IMR-90 (cell line): ENCODE measurements around the gene DCAF11. TPM values are rescaled to one million over a fixed set of nuclear protein-coding genes. Genes with fewer than 3 reads are reported as not detected.

Experiments
- ATAC-seq: fragments of 200-7000 bp; cut with Tn5 transposase; 2 replicates; pipeline ENCODE4 v1.9.1; 2020; ENCODE audit warnings: low read depth, mild to moderate bottlenecking, moderate library complexity
- BruUV-seq: library from RNA; stranded (reverse); fragments of 400-500 nt; replicated peaks from 2 replicates; lab custom pipeline; 2021; lab: Mats Ljungman, UMichigan
- CTCF ChIA-PET: fragments of 300-600 bp; formaldehyde crosslinking; extraction: SDS; loops from one replicate; lab custom pipeline; 2021; ENCODE audit warnings: antibody characterized with exemption; lab: Yijun Ruan, JAX
- POLR2A ChIA-PET: fragments of 300-600 bp; sonication (Branson Sonifier 250); formaldehyde crosslinking; loops from one replicate; lab custom pipeline; 2022; ENCODE audit warnings: antibody characterized with exemption; ENCODE audit not compliant: unreplicated experiment; lab: Charles Lee
- DNase-seq: peaks from one replicate; pipeline ENCODE4 v3.0.0; 2013
- H2AFZ ChIP-seq: replicated peaks from 2 replicates; pipeline ENCODE3; 2013; ENCODE audit warnings: low read length, mild to moderate bottlenecking; ENCODE audit not compliant: poor library complexity
- H2AK5ac ChIP-seq: 2 replicates; pipeline ENCODE4 v1.6.1; 2013; ENCODE audit warnings: low read depth, low read length, inconsistent platforms
- H2AK9ac ChIP-seq: replicated peaks from 2 replicates; pipeline ENCODE3; 2013; ENCODE audit warnings: mild to moderate bottlenecking, low read depth, low read length, moderate library complexity; ENCODE audit not compliant: poor library complexity
- H2BK120ac ChIP-seq: 2 replicates; pipeline ENCODE4 v1.6.1; 2013; ENCODE audit warnings: low read depth, low read length, inconsistent platforms
- H2BK15ac ChIP-seq: 3 replicates; pipeline ENCODE4 v1.6.1; 2013; ENCODE audit warnings: low read depth, low read length, inconsistent platforms
- H2BK20ac ChIP-seq: 2 replicates; pipeline ENCODE4 v1.6.1; 2013; ENCODE audit warnings: low read depth, mild to moderate bottlenecking, inconsistent platforms, low read length, moderate library complexity
- H2BK5ac ChIP-seq: 2 replicates; pipeline ENCODE4 v1.6.1; 2013; ENCODE audit warnings: mild to moderate bottlenecking, low read depth, low read length, inconsistent platforms; ENCODE audit not compliant: poor library complexity, severe bottlenecking
- H3K14ac ChIP-seq: replicated peaks from 2 replicates; pipeline ENCODE4 v1.6.1; 2013; ENCODE audit warnings: low read depth, low read length, inconsistent platforms
- H3K18ac ChIP-seq: 2 replicates; pipeline ENCODE4 v1.6.1; 2013; ENCODE audit warnings: low read depth, low read length, control low read depth
- H3K23ac ChIP-seq: 2 replicates; pipeline ENCODE4 v1.6.1; 2013; ENCODE audit warnings: low read depth, low read length, inconsistent platforms
- H3K27ac ChIP-seq: 2 replicates; pipeline ENCODE4 v1.5.1; 2013; ENCODE audit warnings: mild to moderate bottlenecking, control low read depth, low read length; ENCODE audit not compliant: insufficient read depth
- H3K27me3 ChIP-seq: 2 replicates; pipeline ENCODE4 v1.6.1; 2013; ENCODE audit warnings: low read length; ENCODE audit not compliant: control insufficient read depth, insufficient read depth
- H3K36me3 ChIP-seq: 2 replicates; pipeline ENCODE4 v1.6.1; 2013; ENCODE audit warnings: low read length, mixed read lengths; ENCODE audit not compliant: control insufficient read depth, insufficient read depth
- H3K4ac ChIP-seq: 2 replicates; pipeline ENCODE4 v1.6.1; 2013; ENCODE audit warnings: low read depth, low read length, inconsistent platforms
- H3K4me1 ChIP-seq: 2 replicates; pipeline ENCODE4 v1.6.1; 2013; ENCODE audit warnings: low read length, mixed read lengths; ENCODE audit not compliant: control insufficient read depth, insufficient read depth
- H3K4me2 ChIP-seq: 2 replicates; pipeline ENCODE4 v1.6.1; 2013; ENCODE audit warnings: low read depth, mild to moderate bottlenecking, control low read depth, low read length, moderate library complexity
- H3K4me3 ChIP-seq: 2 replicates; pipeline ENCODE4 v1.5.1; 2013; ENCODE audit warnings: low read depth, mild to moderate bottlenecking, control low read depth, low read length, moderate library complexity; ENCODE audit not compliant: insufficient read depth
- H3K56ac ChIP-seq: 2 replicates; pipeline ENCODE4 v1.6.1; 2013; ENCODE audit warnings: low read length, inconsistent platforms; ENCODE audit not compliant: insufficient read depth; ENCODE audit errors: extremely low read depth
- H3K79me1 ChIP-seq, 2 experiments: 2 replicates each; pipeline ENCODE4 v1.6.1; 2013; ENCODE audit warnings: low read length in 2 of 2, inconsistent platforms in 1 of 2, low read depth in 1 of 2
- H3K9ac ChIP-seq: 2 replicates; pipeline ENCODE4 v1.6.1; 2013; ENCODE audit warnings: low read depth, low read length, control low read depth
- H3K9me1 ChIP-seq: 2 replicates; pipeline ENCODE4 v1.6.1; 2013; ENCODE audit warnings: low read length, inconsistent platforms; ENCODE audit not compliant: insufficient read depth
- H3K9me3 ChIP-seq: 2 replicates; pipeline ENCODE4 v1.6.1; 2013; ENCODE audit warnings: low read length; ENCODE audit not compliant: control insufficient read depth, insufficient read depth
- H4K20me1 ChIP-seq: 2 replicates; pipeline ENCODE4 v1.6.1; 2013; ENCODE audit warnings: low read length, inconsistent platforms; ENCODE audit not compliant: insufficient read depth
- H4K5ac ChIP-seq: 2 replicates; pipeline ENCODE4 v1.6.1; 2013; ENCODE audit warnings: mild to moderate bottlenecking, low read depth, low read length, control low read depth
- H4K8ac ChIP-seq, 2 experiments: 2 replicates each; pipeline ENCODE4 v1.6.1; 2013; ENCODE audit warnings: low read depth in 2 of 2, low read length in 2 of 2, control low read depth in 1 of 2, inconsistent platforms in 1 of 2
- H4K91ac ChIP-seq: 2 replicates; pipeline ENCODE4 v1.6.1; 2013; ENCODE audit warnings: low read depth, low read length, inconsistent platforms; ENCODE audit not compliant: insufficient read depth
- CEBPB ChIP-seq: IDR thresholded peaks from 2 replicates; pipeline ENCODE4 v1.6.1; 2012; ENCODE audit warnings: low read depth, low read length, improper control_type of control experiment
- CHD1 ChIP-seq: IDR thresholded peaks from 2 replicates; pipeline ENCODE4 v1.6.1; 2012; ENCODE audit warnings: low read depth, low read length, improper control_type of control experiment
- RCOR1 ChIP-seq: IDR thresholded peaks from 2 replicates; pipeline ENCODE4 v1.6.1; 2012; ENCODE audit warnings: mild to moderate bottlenecking, low read length, improper control_type of control experiment; ENCODE audit not compliant: insufficient replicate concordance
- RFX5 ChIP-seq: IDR thresholded peaks from 2 replicates; pipeline ENCODE4 v1.8.0; 2012; ENCODE audit warnings: low read depth, mild to moderate bottlenecking, low read length, moderate library complexity
- SMC3 ChIP-seq: fragments of 150-350 bp; IDR thresholded peaks from 2 replicates; pipeline ENCODE4 v1.6.1; 2016; ENCODE audit warnings: low read depth, mild to moderate bottlenecking, antibody characterized with exemption, low read length, moderate library complexity
- WGBS, 2 experiments: methylation state at CpG; one replicate each; pipeline versions ENCODE4 v1.1.5 to v1.1.7; 2013; ENCODE audit warnings: missing lambda C conversion rate in 2 of 2; ENCODE audit not compliant: insufficient read length in 1 of 2; ENCODE audit errors: extremely low coverage in 2 of 2; 5-methylcytosine and 5-hydroxymethylcytosine counted together
- dilution Hi-C: fragments of 300-500 bp; cut with HindIII; formaldehyde crosslinking; loops from one replicate; pipeline ENCODE4 v1.14.3; 2018; ENCODE audit warnings: low sequenced_read_pairs; ENCODE audit not compliant: unreplicated experiment
- in situ Hi-C: fragments of 300-500 bp; cut with MboI; formaldehyde crosslinking; loops from 3 replicates; pipeline ENCODE4 v1.14.3; 2019; ENCODE audit warnings: low sequenced_read_pairs, inconsistent platforms, mixed read lengths
- intact Hi-C: fragments of 100-400 bp; cut with micrococcal nuclease; formaldehyde crosslinking; loops from 2 replicates; pipeline ENCODE4 v1.10.0; 2022
- polyA plus RNA-seq, 3 experiments: library from polyadenylated mRNA; depleted of rRNA; stranded (reverse); fragments of >200 nt; gene quantifications; 2 replicates each; pipeline ENCODE4 v1.2.3, GENCODE V29; 2012; ENCODE audit warnings: low replicate concordance in 1 of 3
- total RNA-seq: library from RNA; depleted of rRNA; stranded (reverse); fragments of >200 nt; gene quantifications from 2 replicates; pipeline ENCODE4 v1.2.3, GENCODE V29; 2012
- TF ChIP-seq, protein P1 (sequence below): conservative IDR thresholded peaks from 2 replicates; pipeline ENCODE4 v1.5.1; 2012; ENCODE audit warnings: mild to moderate bottlenecking, low read depth, low read length, improper control_type of control experiment

DCAF11 gene
- total and polyA plus RNA-seq, 2 of the 4 experiments (the other 2 are of a cell fraction), result 21.0 to 52.0 TPM

DNA sequence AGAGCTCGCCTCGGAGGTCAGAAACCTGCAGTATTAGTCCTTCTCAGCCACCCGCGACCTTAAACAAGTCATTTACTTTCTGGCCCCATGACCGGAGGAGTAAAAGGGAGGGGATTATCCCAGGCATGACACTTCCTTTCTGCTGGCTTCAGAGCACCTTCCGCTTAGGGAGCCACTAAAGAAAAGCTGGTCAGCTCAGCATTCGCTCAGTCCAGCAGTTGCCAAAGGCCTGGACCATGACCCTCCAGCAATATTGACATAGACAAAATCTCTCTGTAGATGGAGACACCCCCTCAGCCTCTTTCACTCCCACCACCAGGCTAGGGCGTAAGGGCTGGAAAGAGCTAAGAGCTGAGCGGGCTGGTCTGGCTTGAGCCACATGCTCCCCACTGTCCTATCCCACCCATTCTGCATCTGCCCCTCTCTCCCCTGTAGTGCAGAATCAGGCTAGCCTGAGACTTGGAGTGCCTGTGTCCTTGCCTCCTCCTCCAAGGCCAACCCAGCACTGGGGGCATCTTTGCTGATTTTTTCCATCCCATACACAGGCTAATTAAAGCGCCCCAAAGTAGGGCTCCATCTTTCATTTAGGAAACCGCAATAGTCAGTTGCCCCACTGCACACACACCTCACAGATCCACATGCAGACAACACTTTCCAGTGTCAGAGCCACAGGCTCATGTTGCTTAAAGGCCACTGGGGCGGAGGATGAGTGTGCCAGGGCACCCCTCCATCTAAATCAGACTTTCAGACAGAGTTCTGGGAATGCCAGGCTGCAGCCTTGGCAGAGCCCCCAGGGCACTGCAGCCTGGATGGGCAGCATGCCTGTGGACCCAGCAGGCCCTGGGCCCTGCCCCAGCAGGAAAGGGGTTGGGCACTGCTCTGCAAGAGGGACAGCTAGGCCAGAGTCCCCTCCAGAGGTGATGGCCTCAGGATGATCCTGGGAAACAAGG is 47.2 kb upstream of the DCAF11 start:
- H2AFZ ChIP-seq, result no peak overlapping the region
- H3K4me1 ChIP-seq, result no peaks in the 10 kb centered on the region
- no peak overlapping the region for H3K56ac ChIP-seq
- no peak for ATAC-seq
- no peak overlapping the region for H2BK20ac ChIP-seq
- no peak overlapping the region for H2BK15ac ChIP-seq
- H3K9me3 ChIP-seq, result no peaks in the 10 kb centered on the region
- no peaks in the 10 kb centered on the region for H4K20me1 ChIP-seq
- TF ChIP-seq CHD1 (no peak), RFX5 (no peak), RCOR1 (no peak), CEBPB (no peak), SMC3 (no peak)
- TF ChIP-seq, protein P1, sequence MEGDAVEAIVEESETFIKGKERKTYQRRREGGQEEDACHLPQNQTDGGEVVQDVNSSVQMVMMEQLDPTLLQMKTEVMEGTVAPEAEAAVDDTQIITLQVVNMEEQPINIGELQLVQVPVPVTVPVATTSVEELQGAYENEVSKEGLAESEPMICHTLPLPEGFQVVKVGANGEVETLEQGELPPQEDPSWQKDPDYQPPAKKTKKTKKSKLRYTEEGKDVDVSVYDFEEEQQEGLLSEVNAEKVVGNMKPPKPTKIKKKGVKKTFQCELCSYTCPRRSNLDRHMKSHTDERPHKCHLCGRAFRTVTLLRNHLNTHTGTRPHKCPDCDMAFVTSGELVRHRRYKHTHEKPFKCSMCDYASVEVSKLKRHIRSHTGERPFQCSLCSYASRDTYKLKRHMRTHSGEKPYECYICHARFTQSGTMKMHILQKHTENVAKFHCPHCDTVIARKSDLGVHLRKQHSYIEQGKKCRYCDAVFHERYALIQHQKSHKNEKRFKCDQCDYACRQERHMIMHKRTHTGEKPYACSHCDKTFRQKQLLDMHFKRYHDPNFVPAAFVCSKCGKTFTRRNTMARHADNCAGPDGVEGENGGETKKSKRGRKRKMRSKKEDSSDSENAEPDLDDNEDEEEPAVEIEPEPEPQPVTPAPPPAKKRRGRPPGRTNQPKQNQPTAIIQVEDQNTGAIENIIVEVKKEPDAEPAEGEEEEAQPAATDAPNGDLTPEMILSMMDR, result no peak
- no peak overlapping the region for H4K8ac ChIP-seq
- no TSS peak for BruUV-seq
- no peak overlapping the region for H3K4me3 ChIP-seq
- no peaks in the 10 kb centered on the region for H3K36me3 ChIP-seq
- ChIA-PET POLR2A (no interaction called here), CTCF (interaction anchor here (1.1 to 1.3 kb wide), 2 partner anchors 10 to 41 kb away, joined by 4 to 5 read pairs; no protein-coding TSS in a partner anchor)
- H2BK5ac ChIP-seq, result no peak overlapping the region
- H3K23ac ChIP-seq, result no peak overlapping the region
- intact Hi-C loops (no loop called here), dilution Hi-C loops (no loop called here), in situ Hi-C loops (no loop called here)
- no peak overlapping the region for H3K9ac ChIP-seq
- no peak overlapping the region for H2AK5ac ChIP-seq
- no peak overlapping the region for H3K18ac ChIP-seq
- no peak overlapping the region for H4K5ac ChIP-seq
- DNase-seq, result no peak
- no peaks in the 10 kb centered on the region for H3K9me1 ChIP-seq
- H4K91ac ChIP-seq, result no peak overlapping the region
- no peak overlapping the region for H3K14ac ChIP-seq
- no peak overlapping the region for H3K27ac ChIP-seq
- no peak overlapping the region for H3K4ac ChIP-seq
- H2AK9ac ChIP-seq, result no peak overlapping the region
- WGBS, 2 experiments, result 71% methylated on average over 1 of the region's 12 CpGs; no CpG with 5 or more reads in 1 of the 2 experiments
- H3K27me3 ChIP-seq, result peaks cover 54% of the 10 kb centered on the region
- no peak overlapping the region for H3K4me2 ChIP-seq
- H2BK120ac ChIP-seq, result no peak overlapping the region
- no peaks in the 10 kb centered on the region for H3K79me1 ChIP-seq
